Osteoblast (primary cell): Measurements from ENCODE around the gene UNKL. TPM values are rescaled to one million over a fixed set of nuclear protein-coding genes. Genes with fewer than 3 reads are reported as not detected.
A peak's percentile ranks its signal among the peaks of the same experiment; 100 is the strongest.

Experiments
- DNase-seq: peaks from one replicate; pipeline ENCODE4 v3.0.0; 2011; ENCODE audit warnings: low spot score, mixed read lengths; ENCODE audit not compliant: insufficient read length; ENCODE audit errors: missing footprints
- H2AFZ ChIP-seq: 2 replicates; pipeline ENCODE4 v1.6.0; 2011; ENCODE audit warnings: mild to moderate bottlenecking, low read length
- H3K27ac ChIP-seq: 2 replicates; pipeline ENCODE4 v1.5.1; 2011; ENCODE audit warnings: mild to moderate bottlenecking, low read depth, low read length, moderate library complexity
- H3K27me3 ChIP-seq: 2 replicates; pipeline ENCODE4 v1.6.0; 2012; ENCODE audit warnings: mild to moderate bottlenecking, control low read depth, inconsistent platforms, low read length, moderate library complexity; ENCODE audit not compliant: insufficient read depth
- H3K36me3 ChIP-seq: 2 replicates; pipeline ENCODE4 v1.5.1; 2011; ENCODE audit warnings: mild to moderate bottlenecking, low read length, control low read depth, moderate library complexity; ENCODE audit not compliant: insufficient read depth
- H3K4me1 ChIP-seq: 2 replicates; pipeline ENCODE4 v1.5.1; 2011; ENCODE audit warnings: mild to moderate bottlenecking, low read length, control low read depth, moderate library complexity; ENCODE audit not compliant: insufficient read depth
- H3K4me2 ChIP-seq: 2 replicates; pipeline ENCODE4 v1.6.0; 2011; ENCODE audit warnings: mild to moderate bottlenecking, low read length; ENCODE audit not compliant: insufficient read depth
- H3K4me3 ChIP-seq: fragments of 200-600 bp; sonication (generic); 3 replicates; pipeline ENCODE4 v1.5.1; 2012; ENCODE audit warnings: mild to moderate bottlenecking, low read length, inconsistent platforms; ENCODE audit not compliant: insufficient read depth
- H3K79me2 ChIP-seq: 2 replicates; pipeline ENCODE4 v1.6.0; 2012; ENCODE audit warnings: mild to moderate bottlenecking, low read length, control low read depth, inconsistent platforms; ENCODE audit not compliant: insufficient read depth
- H3K9me3 ChIP-seq: 2 replicates; pipeline ENCODE4 v1.5.1; 2011; ENCODE audit warnings: low read depth, low read length, control low read depth
- H4K20me1 ChIP-seq: 2 replicates; pipeline ENCODE4 v1.6.0; 2012; ENCODE audit warnings: mild to moderate bottlenecking, low read length, control low read depth; ENCODE audit not compliant: insufficient read depth
- total RNA-seq: library from RNA; depleted of rRNA; stranded (reverse); fragments of >200 nt; gene quantifications from 2 replicates; pipeline ENCODE4 v1.2.3, GENCODE V29; 2012
- TF ChIP-seq, protein P1 (sequence below): IDR thresholded peaks from 2 replicates; pipeline ENCODE4 v1.5.1; 2011; ENCODE audit warnings: mild to moderate bottlenecking, low read depth, low read length, moderate library complexity; ENCODE audit errors: extremely low read depth

The UNKL gene
- total RNA-seq, 1 donor: 10.1 TPM

DNA sequence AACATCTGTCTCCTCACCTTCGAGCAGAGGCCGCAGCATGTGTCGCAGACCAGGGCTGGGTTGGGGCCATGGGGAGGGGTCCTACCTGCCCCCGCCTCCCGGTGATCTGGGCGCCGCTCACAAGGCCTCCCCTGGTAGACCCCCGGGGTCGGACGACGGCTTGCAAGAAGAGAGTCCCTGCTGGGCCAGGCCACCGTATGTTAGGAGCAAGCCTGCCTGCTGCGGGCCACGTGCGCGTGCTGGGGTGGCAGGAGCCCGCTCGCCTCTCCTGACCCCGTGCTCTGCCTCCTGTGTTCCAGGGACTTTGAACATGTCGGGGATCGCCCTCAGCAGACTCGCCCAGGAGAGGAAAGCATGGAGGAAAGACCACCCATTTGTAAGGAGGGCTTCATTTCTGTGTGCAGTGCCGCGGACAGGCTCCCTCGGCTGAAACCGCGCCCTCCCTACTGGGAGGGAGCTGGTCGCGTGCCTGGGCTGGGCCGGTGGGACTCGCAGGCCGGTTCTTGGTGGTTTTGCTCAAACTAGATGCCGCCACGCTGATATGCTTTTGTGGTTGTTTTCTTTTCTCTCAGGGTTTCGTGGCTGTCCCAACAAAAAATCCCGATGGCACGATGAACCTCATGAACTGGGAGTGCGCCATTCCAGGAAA, 100.7 kb downstream of the UNKL start:
- Histone ChIP-seq H3K27ac (no peak overlapping the region), H2AFZ (no peak overlapping the region), H3K27me3 (no peaks in the 10 kb centered on the region), H3K9me3 (no peaks in the 10 kb centered on the region), H4K20me1 (peaks cover 73% of the 10 kb centered on the region), H3K4me2 (no peak overlapping the region), H3K79me2 (peaks cover 90% of the 10 kb centered on the region), H3K36me3 (peaks cover 44% of the 10 kb centered on the region), H3K4me3 (no peak overlapping the region), H3K4me1 (peaks cover 23% of the 10 kb centered on the region)
- peak; percentile 73 for DNase-seq
- TF ChIP-seq, protein P1, sequence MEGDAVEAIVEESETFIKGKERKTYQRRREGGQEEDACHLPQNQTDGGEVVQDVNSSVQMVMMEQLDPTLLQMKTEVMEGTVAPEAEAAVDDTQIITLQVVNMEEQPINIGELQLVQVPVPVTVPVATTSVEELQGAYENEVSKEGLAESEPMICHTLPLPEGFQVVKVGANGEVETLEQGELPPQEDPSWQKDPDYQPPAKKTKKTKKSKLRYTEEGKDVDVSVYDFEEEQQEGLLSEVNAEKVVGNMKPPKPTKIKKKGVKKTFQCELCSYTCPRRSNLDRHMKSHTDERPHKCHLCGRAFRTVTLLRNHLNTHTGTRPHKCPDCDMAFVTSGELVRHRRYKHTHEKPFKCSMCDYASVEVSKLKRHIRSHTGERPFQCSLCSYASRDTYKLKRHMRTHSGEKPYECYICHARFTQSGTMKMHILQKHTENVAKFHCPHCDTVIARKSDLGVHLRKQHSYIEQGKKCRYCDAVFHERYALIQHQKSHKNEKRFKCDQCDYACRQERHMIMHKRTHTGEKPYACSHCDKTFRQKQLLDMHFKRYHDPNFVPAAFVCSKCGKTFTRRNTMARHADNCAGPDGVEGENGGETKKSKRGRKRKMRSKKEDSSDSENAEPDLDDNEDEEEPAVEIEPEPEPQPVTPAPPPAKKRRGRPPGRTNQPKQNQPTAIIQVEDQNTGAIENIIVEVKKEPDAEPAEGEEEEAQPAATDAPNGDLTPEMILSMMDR: no peak

Other genes starting within 250 kb of the UNKL start
- not detected in 2 replicates for gene TPSG1, start 189.4 kb downstream of the UNKL start, total RNA-seq
- not detected in 2 replicates for gene TPSB2, start 184.5 kb downstream of the UNKL start, total RNA-seq
- not detected in 2 replicates for gene TPSAB1, start 174.0 kb downstream of the UNKL start, total RNA-seq
- gene TPSD1, start 158.6 kb downstream of the UNKL start, total RNA-seq: not detected in 2 replicates
- gene UBE2I, start 105.1 kb downstream of the UNKL start, total RNA-seq: 37.1 and 49.2 TPM in 2 replicates
- gene BAIAP3, start 81.1 kb downstream of the UNKL start, total RNA-seq: under 0.01 and 0.29 TPM in 2 replicates
- gene TSR3, start 62.8 kb downstream of the UNKL start, total RNA-seq: 53.6 and 57.8 TPM in 2 replicates
- gene GNPTG, start 62.8 kb downstream of the UNKL start, total RNA-seq: 67.8 and 69.1 TPM in 2 replicates
- gene UQCC4, start 6.0 kb upstream of the UNKL start, total RNA-seq: 7.6 and 8.3 TPM in 2 replicates
- gene PERCC1, start 16.4 kb upstream of the UNKL start, total RNA-seq: not detected in 2 replicates
- 0.36 and 0.59 TPM in 2 replicates for gene CCDC154, start 29.9 kb upstream of the UNKL start, total RNA-seq
- gene CLCN7, start 60.3 kb upstream of the UNKL start, total RNA-seq: 161 and 187 TPM in 2 replicates
- not detected in 2 replicates for gene PTX4, start 74.2 kb upstream of the UNKL start, total RNA-seq
- 12.4 and 18.1 TPM in 2 replicates for gene TELO2, start 78.7 kb upstream of the UNKL start, total RNA-seq
- gene TMEM204, start 119.0 kb upstream of the UNKL start, total RNA-seq: 7.7 and 8.3 TPM in 2 replicates
- gene IFT140, start 197.4 kb upstream of the UNKL start, total RNA-seq: 37.1 and 38.0 TPM in 2 replicates
- gene CRAMP1, start 197.7 kb upstream of the UNKL start, total RNA-seq: 9.7 and 11.2 TPM in 2 replicates